HG02870 (cell line): ENCODE data around the gene SCRN3.
"Not testable (repeated sequence)": the region's sequence is repeated elsewhere in the genome, so short reads cannot be mapped to it uniquely, and the experiment has no call there.

ENCODE experiments used
- ATAC-seq: cut with Tn5 transposase; IDR thresholded peaks from one replicate; pipeline ENCODE4 v1.9.1; 2021; ENCODE audit warnings: mild to moderate bottlenecking, moderate library complexity; ENCODE audit not compliant: unreplicated experiment

SCRN3 gene, protein sequence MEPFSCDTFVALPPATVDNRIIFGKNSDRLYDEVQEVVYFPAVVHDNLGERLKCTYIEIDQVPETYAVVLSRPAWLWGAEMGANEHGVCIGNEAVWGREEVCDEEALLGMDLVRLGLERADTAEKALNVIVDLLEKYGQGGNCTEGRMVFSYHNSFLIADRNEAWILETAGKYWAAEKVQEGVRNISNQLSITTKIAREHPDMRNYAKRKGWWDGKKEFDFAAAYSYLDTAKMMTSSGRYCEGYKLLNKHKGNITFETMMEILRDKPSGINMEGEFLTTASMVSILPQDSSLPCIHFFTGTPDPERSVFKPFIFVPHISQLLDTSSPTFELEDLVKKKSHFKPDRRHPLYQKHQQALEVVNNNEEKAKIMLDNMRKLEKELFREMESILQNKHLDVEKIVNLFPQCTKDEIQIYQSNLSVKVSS

DNA sequence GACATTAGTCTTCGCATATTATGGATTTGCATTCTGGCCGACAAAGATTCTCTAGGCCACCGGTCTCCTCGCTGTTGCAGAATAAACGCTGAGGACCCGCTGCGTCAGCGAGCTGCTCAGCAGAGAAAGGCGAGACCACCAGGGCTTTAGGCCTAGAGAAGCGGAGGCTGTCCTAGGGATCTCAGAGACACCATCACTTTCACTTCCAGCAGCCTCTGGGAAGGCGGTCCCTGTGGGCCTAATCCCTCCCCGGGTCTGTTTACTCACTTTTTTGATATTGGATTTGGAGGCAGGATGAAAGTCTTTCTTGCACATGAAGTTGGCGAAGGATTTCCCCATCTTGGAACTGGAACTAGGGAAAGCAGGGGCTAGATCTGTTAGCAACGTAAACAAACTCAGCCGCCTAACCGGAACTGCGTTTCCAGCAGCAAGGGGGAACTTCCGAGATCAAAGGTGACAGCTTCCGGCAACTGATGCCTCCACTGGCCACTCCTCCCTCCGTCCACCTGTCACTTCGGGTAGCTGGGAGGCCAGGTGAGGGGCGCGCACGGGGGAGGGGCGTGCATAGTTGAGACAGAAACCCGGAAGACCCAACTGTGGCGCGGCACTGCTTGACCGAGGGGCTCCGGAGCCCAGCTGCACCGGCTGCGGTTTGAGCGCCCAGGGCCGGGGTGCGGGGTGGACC is at the start of gene SCRN3:
Gene SCRN3, plus strand, starts transcription at position 447 of the 685 bp plus-strand sequence. CDS start 2,554 bp downstream, outside the sequence.
- ATAC-seq = peak; percentile 94

DNA sequence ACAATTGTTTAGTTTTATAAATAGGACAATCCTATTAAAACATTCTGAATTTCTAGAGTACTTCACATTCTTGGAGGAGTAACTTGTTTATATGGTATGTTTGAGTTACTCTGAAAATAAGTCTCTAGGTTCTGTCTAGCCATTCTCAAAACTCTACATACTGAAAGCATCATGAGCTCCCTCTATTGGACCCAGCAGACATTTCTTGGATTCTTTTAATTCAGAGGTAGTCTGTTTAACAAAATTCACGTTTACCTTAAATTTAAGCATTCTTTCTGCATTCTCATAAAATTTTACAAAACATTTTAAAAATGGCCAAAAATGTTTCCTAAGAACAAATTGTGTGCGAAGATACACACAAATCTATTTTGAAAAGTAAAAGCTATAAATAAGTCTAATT is 45.5 kb upstream of the SCRN3 start:
- no peak for ATAC-seq

DNA sequence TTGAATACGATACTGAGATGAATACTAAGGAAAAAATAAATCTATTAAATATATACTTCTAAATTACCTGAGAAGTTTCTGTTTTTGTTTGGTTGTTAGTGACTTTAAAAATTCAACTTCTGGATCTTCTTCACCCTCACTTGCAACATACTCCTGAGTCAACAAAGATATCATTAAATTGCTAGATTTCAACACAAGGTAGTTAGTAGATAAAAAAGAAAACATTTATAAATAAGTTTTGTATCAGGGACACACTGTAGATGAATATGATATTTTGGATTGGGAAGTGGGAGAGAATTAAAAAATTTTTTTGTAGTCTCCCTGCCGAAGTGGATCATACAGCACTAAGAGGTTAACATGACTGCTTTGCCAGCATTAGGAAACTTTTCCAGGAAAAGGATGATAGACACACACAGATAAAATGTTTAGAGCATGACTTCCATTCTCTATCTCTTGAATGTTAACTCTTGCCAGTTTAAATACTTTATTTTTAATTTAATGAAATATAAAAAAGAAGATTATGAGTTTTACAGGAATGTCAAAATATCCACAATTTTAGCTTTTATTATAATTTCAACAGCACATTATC is 44.8 kb upstream of the SCRN3 start:
- no peak for ATAC-seq

DNA sequence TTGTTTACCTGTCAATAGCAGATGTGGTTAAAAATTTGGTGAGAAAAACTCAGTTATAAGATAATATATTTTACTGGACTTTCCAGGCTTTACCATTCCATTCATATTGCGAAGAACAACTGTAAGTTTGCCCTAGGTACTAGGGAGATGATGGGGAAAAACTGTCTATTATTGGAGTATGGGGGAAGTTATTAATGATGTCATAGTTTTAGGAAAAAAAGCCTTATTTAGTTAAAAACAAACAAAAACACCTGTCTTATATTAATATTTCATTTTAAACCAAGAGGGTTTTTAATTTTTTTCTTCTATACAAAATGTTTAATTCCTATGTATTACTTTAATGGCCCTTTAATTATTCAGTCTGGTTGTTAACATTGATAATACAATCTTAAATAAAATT is 42.5 kb upstream of the SCRN3 start:
- no peak for ATAC-seq

DNA sequence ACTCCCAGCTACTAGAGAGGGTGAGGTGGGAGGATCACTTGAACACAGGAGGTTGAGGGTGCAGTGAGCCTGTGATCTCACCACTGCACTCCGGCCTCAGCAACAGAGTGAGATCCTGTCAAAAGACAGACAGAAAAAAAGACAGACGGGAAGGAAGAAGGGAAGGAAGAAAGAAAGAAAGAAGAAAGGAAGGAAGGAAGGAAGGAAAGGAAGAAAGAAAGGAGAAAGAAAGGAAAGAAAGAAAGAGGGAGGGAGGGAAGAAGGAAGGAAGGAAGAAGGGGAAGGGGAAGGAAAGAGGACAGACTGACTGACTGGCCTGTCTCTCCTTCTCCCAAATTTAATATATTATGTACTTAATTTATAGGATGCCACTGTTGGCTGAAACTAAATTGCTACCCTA is 39.2 kb upstream of the SCRN3 start:
- ATAC-seq = no peak

DNA sequence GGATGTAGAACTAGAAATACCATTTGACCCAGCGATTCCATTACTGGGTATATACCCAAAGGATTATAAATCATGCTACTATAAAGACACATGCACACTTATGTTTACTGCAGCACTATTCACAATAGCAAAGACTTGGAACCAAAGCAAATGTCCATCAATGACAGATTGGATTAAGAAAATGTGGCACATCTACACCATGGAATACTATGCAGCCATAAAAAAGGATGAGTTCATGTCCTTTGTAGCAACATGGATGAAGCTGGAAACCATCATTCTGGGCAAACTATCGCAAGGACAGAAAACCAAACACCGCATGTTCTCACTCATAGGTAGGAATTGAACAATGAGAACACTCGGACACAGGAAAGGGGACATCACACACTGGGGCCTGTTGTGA is 35.9 kb upstream of the SCRN3 start:
- ATAC-seq = not testable (repeated sequence)

DNA sequence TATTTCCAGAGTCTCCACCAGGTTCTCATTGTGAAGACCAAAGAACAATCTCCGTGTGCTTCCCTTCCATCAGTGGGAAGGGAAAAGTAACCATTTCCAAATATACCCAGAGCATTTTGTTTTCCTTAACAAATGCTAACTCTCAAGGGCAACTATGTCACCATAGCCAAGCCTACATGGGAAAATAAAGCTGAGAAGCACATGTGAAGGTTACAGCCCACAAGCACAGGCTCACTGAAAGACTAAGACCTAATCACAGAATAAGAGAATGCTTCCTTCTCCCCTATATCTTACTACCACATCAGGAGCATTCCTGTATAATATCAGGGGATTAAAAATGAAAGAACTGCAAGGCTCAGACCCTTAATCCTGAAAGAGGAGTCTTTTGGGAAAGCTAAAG is 32.6 kb upstream of the SCRN3 start:
- ATAC-seq = no peak

DNA sequence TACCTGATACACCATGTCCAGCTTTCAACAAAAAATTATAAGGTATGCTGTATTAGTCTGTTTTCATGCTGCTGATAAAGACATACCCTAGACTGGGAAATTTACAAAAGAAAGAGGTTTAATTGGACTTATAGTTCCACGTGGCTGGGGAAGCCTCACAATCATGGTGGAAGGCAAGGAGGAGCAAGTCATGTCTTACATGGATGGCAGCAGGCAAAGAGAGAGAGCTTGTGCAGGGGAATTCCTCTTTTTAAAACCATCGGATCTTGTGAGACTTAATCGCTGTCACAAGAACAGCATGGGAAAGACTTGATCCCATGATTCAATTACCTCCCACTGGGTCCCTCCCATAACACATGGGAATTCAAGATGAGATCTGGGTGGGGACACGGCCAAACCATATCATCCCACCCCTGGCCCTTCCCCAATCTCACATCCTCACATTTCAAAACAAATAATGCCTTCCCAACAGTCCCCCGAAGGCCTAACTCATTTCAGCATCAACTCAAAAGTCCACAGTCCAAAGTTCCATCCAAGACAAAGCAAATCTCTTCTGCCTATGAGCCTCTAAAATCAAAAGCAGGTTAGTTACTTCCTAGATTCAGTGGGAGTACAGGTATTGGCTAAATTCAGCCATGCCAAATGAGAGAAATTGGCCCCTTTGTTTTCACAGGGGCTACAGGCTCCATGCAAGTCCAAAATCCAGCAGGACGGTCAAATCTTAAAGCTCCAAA is 31.9 kb upstream of the SCRN3 start:
- ATAC-seq = not testable (repeated sequence)

DNA sequence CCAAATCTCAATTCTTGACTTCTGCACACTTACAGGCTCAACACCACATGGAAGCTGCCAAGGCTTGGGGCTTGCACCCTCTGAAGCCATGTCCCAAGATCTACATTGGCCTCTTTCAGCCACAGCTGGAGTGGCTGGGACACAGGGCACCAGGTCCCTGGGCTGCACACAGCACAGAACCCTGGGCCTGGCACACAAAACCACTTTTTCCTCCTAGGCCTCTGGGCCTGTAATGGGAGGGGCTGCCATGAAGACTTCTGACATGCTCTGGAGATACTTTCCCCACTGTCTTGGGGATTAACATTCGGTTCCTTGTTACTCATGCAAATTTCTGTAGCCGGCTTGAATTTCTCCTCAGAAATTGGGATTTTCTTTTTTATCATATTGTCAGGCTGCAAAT is 30.9 kb upstream of the SCRN3 start:
- no peak for ATAC-seq

DNA sequence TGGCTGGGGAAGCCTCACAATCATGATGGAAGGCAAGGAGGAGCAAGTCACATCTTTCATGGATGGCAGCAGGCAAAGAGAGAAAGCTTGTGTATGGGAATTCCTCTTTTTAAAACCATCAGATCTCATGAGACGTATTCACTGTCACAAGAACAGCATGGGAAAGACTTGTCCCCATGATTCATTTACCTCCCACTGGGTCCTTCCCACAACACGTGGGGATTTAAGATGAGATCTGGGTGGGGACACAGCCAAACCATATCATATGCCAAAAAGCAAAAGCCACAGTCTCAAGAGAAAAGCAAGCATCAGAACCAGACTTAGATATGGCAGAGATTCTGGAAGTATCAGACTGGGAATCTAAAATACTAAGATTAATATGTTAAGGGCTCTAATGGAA is 30.0 kb upstream of the SCRN3 start:
- no peak for ATAC-seq

DNA sequence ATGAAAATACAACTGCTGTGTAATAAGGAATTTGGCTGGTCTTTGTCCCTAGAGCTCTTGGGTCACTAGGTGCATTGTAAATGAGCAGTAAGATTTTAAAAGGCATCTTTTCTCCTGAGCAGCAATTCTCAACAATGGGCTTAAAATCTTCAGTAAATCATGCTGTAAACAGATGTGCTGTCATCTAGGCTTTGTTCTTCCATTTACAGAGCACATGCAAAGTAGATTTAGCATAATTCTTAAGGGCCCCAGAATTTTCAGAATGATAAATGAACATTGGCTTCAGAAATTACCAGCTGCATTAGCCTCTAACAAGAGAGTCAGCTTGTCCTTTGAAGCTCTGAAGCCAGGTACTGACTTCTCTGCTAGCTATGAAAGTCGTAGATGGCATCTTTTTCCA is 26.8 kb upstream of the SCRN3 start:
- no peak for ATAC-seq

DNA sequence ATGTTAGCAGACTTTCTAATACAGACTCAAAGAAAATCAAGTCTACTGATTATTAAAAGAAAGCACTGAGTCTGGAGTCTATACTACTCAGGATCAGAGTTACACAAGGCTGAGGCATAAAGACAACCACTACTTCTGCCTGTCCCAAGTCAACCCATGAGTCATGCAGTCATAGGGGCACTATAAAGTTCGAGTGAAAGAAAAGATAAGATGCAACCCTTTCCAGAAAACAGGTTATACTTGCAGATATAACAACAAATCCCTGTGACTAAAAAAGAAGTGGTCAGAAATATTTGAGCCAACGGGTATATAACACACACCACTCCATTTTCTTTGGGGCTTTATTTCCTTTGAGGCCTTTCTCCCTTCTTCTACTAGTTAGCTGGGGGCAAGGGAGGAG is 18.6 kb upstream of the SCRN3 start:
- ATAC-seq = no peak

DNA sequence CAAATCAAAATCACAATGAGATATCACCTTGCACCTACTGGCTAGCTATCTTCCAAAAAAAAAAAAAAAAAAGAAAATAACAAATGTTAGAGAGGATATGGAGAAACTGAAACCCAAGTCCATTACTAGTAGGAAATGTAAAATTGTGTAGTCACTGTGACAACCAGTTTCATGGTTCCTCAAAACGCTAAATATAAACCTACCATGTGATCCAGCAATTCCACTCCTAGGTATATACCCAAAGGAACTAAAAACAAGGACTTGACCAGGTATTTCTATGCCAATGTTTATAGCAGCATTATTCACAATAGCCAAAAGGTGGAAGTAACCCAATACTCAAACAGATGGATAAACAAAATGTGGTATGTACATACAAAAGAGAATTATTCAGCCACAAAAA is 11.7 kb upstream of the SCRN3 start:
- no peak for ATAC-seq

DNA sequence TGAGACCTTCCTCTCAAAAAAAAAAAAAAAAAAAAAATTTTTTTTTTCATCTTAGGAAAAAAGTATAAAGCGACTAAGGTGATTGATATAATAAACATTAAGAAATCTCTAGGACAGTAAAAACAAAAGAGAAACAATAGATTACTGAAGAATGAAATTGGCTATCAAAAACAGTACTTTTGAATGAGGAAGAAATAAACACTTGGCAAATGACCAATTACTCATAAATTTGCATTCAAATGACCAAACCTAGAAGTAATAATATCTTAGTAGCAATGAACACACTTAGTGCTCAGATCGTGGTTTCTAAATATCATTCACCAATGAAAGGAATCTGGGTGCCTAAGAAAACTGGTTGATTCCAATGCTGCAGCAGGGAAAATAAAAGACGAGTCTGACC is 10.3 kb upstream of the SCRN3 start:
- ATAC-seq = no peak

DNA sequence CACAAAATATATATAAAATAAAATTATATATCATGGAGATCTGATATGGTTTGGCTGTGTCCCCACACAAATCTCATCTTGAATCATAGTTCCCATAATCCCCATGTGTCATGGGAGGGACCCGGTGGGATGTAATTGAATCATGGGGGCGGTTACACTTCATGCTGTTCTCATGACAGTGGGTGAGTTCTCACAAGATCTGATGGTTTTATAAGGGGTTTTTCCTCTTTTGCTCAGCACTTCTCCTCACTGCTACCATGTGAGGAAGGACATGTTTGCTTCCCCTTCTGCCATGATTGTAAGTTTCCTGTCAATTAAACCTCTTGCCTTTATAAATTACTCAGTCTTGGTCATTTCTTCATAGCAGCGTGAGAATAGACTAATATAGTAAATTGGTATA is 6.8 kb upstream of the SCRN3 start:
- not testable (repeated sequence) for ATAC-seq

DNA sequence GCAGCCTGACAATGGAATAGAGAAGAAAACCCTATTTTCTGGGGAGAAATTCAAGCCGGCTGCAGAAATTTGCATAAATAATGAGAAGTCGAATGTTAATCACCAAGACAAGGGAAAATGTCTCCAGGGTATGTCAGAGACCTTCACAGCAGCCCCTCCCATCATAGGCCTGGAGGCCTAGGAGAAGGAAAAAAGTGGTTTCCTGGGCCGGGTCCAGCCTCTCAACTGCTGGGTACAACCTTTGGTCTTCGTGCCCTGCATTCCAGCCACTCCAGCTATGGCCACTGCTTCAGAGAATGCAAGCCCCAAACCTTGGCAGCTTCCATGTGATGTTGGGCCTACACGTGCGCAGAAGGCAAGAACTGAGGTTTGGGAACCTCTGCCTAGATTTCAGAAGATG is 6.0 kb upstream of the SCRN3 start:
- ATAC-seq = no peak

DNA sequence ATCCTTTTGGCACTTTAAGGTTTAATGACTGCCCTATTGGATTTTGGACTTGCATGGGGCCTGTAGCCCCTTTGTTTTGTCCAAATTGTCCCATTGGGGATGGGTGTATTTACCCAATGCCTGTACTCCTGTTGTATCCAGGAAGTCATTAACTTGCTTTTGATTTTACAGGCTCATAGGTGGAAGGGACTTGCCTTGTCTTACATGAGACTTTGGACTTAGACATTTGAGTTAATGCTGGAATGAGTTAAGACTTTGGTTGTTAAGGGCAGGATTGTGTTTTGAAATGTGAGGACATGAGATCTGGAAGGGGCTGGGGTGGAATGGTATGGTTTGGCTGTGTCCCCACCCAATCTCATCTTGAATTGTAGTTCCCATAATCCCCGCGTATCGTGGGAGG is 5.2 kb upstream of the SCRN3 start:
- not testable (repeated sequence) for ATAC-seq

DNA sequence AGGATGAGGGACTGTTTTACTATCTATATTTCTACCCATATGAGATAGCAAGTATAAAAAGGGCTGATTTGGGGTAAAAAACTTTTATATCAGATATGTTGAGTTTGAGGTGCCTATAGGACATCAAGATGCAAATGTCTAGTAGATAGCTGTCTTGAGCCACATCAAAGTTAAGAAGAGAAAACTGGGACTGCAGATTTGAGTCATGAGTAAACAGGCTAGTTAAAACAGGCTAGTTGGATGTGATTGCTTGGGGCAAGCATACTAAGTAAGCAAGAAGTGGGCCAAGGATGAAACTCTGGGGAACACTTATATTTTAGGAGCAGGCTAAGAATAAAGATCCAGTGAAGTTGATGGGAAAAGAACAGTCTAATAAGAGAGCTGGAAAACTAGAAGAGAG is 2.8 kb upstream of the SCRN3 start:
- no peak for ATAC-seq

DNA sequence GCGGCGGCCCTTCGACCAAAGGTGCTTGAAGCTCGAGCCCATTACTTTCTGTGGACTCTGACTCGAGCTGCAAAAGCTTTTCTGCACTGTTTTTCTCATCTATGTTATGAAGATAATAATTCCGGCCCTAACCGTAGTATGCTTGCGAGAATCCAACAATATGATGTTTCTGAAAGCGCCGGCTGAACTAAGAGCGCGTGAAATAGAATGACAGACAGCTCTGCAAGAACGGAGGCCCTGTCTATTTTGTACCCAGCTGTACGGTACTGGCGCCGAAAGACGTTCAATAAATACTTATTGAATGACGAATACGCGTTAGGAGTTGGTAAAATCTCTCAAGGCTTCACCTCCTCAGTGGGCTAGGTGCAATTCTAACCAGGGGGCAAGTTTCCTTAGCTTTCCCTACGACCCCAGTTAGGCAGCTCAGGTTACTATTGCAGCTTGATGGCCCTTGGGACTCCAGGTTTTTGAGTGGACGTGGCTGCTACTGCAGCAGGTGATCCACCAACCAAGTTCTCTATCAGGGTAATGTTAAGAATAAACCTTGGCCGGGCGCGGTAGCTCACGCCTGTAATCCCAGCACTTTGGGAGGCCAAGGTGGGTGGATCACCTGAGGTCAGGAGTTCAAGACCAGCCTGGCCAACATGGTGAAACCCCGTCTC is 570 bp downstream of the SCRN3 start:
- peak; percentile 18 for ATAC-seq

DNA sequence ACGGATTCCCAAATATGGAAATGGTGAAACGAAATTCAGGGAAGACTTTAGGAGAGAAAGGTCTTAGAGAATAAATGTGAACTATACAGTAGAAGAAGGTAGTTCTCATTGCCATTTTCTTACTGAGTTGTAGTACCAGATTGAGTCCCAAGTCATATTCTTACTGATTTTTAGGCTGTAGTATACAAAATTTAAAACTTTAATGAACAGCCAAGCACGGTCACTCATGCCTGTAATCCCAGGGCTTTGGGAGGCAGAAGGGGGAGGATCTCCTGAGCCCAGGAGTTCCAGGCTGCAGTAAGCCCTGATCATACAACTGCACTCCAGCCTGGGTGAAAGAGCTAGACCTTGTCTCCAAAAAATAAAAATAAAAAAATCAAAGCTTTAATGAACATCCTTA is 2.2 kb downstream of the SCRN3 start:
- no peak for ATAC-seq

DNA sequence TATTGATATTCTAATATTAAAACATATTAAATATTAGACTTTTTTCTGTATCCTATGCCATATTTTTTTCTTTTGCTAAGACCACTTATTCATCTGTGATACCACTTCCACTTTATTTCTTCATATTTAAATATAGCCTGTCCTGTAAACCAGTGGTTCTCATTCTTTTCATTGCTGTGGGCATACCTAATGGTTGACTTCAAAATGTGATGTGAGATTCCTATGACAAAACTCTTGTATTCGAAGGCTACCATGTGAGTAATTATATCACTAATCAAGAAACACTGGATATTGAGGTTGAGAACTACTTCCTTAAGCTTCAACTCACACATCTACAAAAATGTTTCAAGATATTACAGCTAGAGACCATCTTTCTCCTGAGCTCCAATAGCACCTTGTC is 3.6 kb downstream of the SCRN3 start:
- no peak for ATAC-seq
